HFFc6 (cell line): ENCODE results near the gene DYNC2I2. TPM values are rescaled to one million over a fixed set of nuclear protein-coding genes. Genes with fewer than 3 reads are reported as not detected.

Source experiments
- DNase-seq: peaks from one replicate; pipeline ENCODE4 v3.0.0-alpha.2; 2018
- H3K27ac Mint-ChIP-seq: 2 replicates; pipeline ENCODE4 v1.8.0; 2020; ENCODE audit warnings: mild to moderate bottlenecking, mixed read lengths
- H3K27me3 Mint-ChIP-seq: 2 replicates; pipeline ENCODE4 v1.8.0; 2021; ENCODE audit warnings: mild to moderate bottlenecking, moderate library complexity, mixed read lengths; ENCODE audit not compliant: insufficient read depth
- H3K36me3 Mint-ChIP-seq: 2 replicates; pipeline ENCODE4 v1.8.0; 2021; ENCODE audit warnings: low read depth, mixed read lengths
- H3K4me1 Mint-ChIP-seq: 2 replicates; pipeline ENCODE4 v1.8.0; 2020; ENCODE audit warnings: low read depth, mixed read lengths
- H3K4me3 Mint-ChIP-seq: 2 replicates; pipeline ENCODE4 v1.8.0; 2020; ENCODE audit warnings: mild to moderate bottlenecking, moderate library complexity, mixed read lengths
- H3K9me3 Mint-ChIP-seq: 2 replicates; pipeline ENCODE4 v1.8.0; 2020; ENCODE audit warnings: mild to moderate bottlenecking, mixed read lengths
- CTCF ChIP-seq: fragments of 200-600 bp; sonication (generic); IDR thresholded peaks from 2 replicates; pipeline ENCODE4 v1.5.0; 2021; ENCODE audit warnings: antibody characterized with exemption, mild to moderate bottlenecking
- total RNA-seq, 6 experiments: library from RNA; stranded (reverse); fragmentation: NEBNext Ultra II Directional; extraction: Animal tissue kit (Norgen Biotek cat#: 25700); gene quantifications; 2 replicates in 1 of 6; 3 replicates in 5 of 6; pipeline ENCODE4 v1.2.3, GENCODE V29; 2021

Gene DYNC2I2
- total RNA-seq, 6 experiments from 2014 or later: 34.5 to 51.7 (median 49.9) TPM

GRCh38 chr9:128689293-128689774 is 32.7 kb upstream of the DYNC2I2 start:
- no peak for TF ChIP-seq CTCF
- H3K4me3 Mint-ChIP-seq: peak overlapping the region; percentile 41; the same call in 1 of the 2 replicates
- peak overlapping the region; percentile 55; the same call in 1 of the 2 replicates for H3K27ac Mint-ChIP-seq
- H3K27me3 Mint-ChIP-seq: peaks cover 5% of the 10 kb centered on the region
- peaks cover 27% of the 10 kb centered on the region for H3K36me3 Mint-ChIP-seq
- DNase-seq: no peak
- H3K4me1 Mint-ChIP-seq: peaks cover 47% of the 10 kb centered on the region
- H3K9me3 Mint-ChIP-seq: no peaks in the 10 kb centered on the region

- H3K9me3 Mint-ChIP-seq: no peaks in the 10 kb centered on the region
- peaks cover 24% of the 10 kb centered on the region for H3K36me3 Mint-ChIP-seq
- peak within 1 kb of the TSS; percentile 83 for H3K27ac Mint-ChIP-seq
- H3K27me3 Mint-ChIP-seq: peaks cover 5% of the 10 kb centered on the region
- H3K4me3 Mint-ChIP-seq: peak within 1 kb of the TSS; percentile 97
- DNase-seq: peak; percentile 81
- TF ChIP-seq CTCF: no peak
- peaks cover 52% of the 10 kb centered on the region for H3K4me1 Mint-ChIP-seq
These were observed 32.0 kb upstream of the DYNC2I2 start, which contains the start of gene SET for GRCh38 chr9:128688501-128689292. TSS of gene SET (plus strand) at chr9:128689222. CDS start at chr9:128689583, 361 bp downstream.

- DNase-seq: no peak
- Mint-ChIP-seq H3K4me3 (no peak overlapping the region), H3K36me3 (peaks cover 17% of the 10 kb centered on the region), H3K4me1 (peaks cover 55% of the 10 kb centered on the region), H3K27me3 (peaks cover 5% of the 10 kb centered on the region), H3K9me3 (no peaks in the 10 kb centered on the region), H3K27ac (no peak overlapping the region)
- no peak for TF ChIP-seq CTCF
These were observed 30.8 kb upstream of the DYNC2I2 start for GRCh38 chr9:128687453-128687852.

- H3K27me3 Mint-ChIP-seq: peaks cover 5% of the 10 kb centered on the region
- no peaks in the 10 kb centered on the region for H3K9me3 Mint-ChIP-seq
- H3K36me3 Mint-ChIP-seq: peaks cover 11% of the 10 kb centered on the region
- DNase-seq: no peak
- no peak for TF ChIP-seq CTCF
- H3K4me1 Mint-ChIP-seq: peaks cover 44% of the 10 kb centered on the region
- peak overlapping the region; percentile 98; the same call in 1 of the 2 replicates for H3K27ac Mint-ChIP-seq
- H3K4me3 Mint-ChIP-seq: peak overlapping the region; percentile 25; the same call in 1 of the 2 replicates
These were observed 29.2 kb upstream of the DYNC2I2 start for GRCh38 chr9:128685636-128686489.
